H1 (cell line): Measurements from ENCODE around the gene OR2F2. TPM values are rescaled to one million over a fixed set of nuclear protein-coding genes. Genes with fewer than 3 reads are reported as not detected.

Source experiments
- CTCF ChIA-PET: fragments of 300-600 bp; sonication (Branson Sonifier 250); formaldehyde crosslinking; loops from one replicate; lab custom pipeline; 2021; ENCODE audit not compliant: partially characterized antibody; lab: Charles Lee
- POLR2A ChIA-PET: fragments of 300-600 bp; sonication (Branson Sonifier 250); formaldehyde crosslinking; loops from one replicate; lab custom pipeline; 2021; ENCODE audit warnings: inconsistent platforms; ENCODE audit not compliant: partially characterized antibody; lab: Charles Lee
- DNase-seq, 2 experiments: peaks; one replicate each; pipeline versions ENCODE4 v3.0.0 to v3.0.0-alpha.2; 2010 to 2022; ENCODE audit warnings: low spot score in 2 of 2, low read depth in 1 of 2, mixed read lengths in 1 of 2
- FAIRE-seq: peaks from 2 replicates; lab custom pipeline; 2011; peaks lifted over from hg19 to GRCh38; lab: Jason Lieb, UNC
- H2AFZ ChIP-seq: 2 replicates; pipeline ENCODE4 v1.8.1; 2012; ENCODE audit warnings: low read length, inconsistent platforms
- H2AK5ac ChIP-seq: 2 replicates; pipeline ENCODE4 v1.6.1; 2013; ENCODE audit warnings: low read depth, low read length
- H2BK120ac ChIP-seq: replicated peaks from 2 replicates; pipeline ENCODE3; 2013; ENCODE audit warnings: low read depth, low read length, inconsistent platforms
- H2BK12ac ChIP-seq: 2 replicates; pipeline ENCODE4 v1.6.1; 2013; ENCODE audit warnings: low read depth, low read length
- H2BK15ac ChIP-seq: 2 replicates; pipeline ENCODE4 v1.6.1; 2013; ENCODE audit warnings: low read length
- H2BK20ac ChIP-seq: 2 replicates; pipeline ENCODE4 v1.6.1; 2013; ENCODE audit warnings: low read length
- H2BK5ac ChIP-seq: 2 replicates; pipeline ENCODE4 v1.6.1; 2013; ENCODE audit warnings: low read depth, low read length
- H3K14ac ChIP-seq: 2 replicates; pipeline ENCODE4 v1.6.1; 2013; ENCODE audit warnings: inconsistent platforms; ENCODE audit not compliant: insufficient read length
- H3K18ac ChIP-seq: 2 replicates; pipeline ENCODE4 v1.6.1; 2013; ENCODE audit warnings: low read length; ENCODE audit errors: extremely low read depth
- H3K23ac ChIP-seq: 2 replicates; pipeline ENCODE4 v1.6.1; 2013; ENCODE audit warnings: inconsistent platforms; ENCODE audit not compliant: insufficient read length
- H3K23me2 ChIP-seq: 2 replicates; pipeline ENCODE4 v1.6.1; 2013; ENCODE audit warnings: low read depth, low read length
- H3K27ac ChIP-seq: 2 replicates; pipeline ENCODE4 v1.6.1; 2011; ENCODE audit warnings: low read depth, low read length, inconsistent platforms
- H3K27me3 ChIP-seq, 4 experiments: replicated peaks in 1 of 4; 1 replicate in 1 of 4; 2 replicates in 3 of 4; pipeline versions ENCODE4 v1.6.1 to v1.8.1; 2011 to 2013; ENCODE audit warnings: low read length in 3 of 4, mild to moderate bottlenecking in 3 of 4, inconsistent platforms in 2 of 4, mixed read lengths in 2 of 4, moderate library complexity in 1 of 4; ENCODE audit not compliant: control insufficient read depth in 3 of 4, insufficient read depth in 3 of 4; ENCODE audit errors: extremely low read depth in 1 of 4
- H3K36me3 ChIP-seq, 4 experiments: 2 replicates each; pipeline versions ENCODE4 v1.6.1 to v1.8.1; 2011 to 2013; ENCODE audit warnings: mild to moderate bottlenecking in 4 of 4, low read length in 3 of 4, moderate library complexity in 2 of 4, control low read depth in 1 of 4, inconsistent platforms in 1 of 4; ENCODE audit not compliant: insufficient read depth in 4 of 4, control insufficient read depth in 2 of 4
- H3K4ac ChIP-seq: replicated peaks from 2 replicates; pipeline ENCODE3; 2013; ENCODE audit warnings: low read length, low read depth, mixed read lengths, inconsistent platforms; ENCODE audit not compliant: insufficient read length
- H3K4me1 ChIP-seq, 4 experiments: replicated peaks in 1 of 4; 1 replicate in 1 of 4; 2 replicates in 3 of 4; pipeline versions ENCODE4 v1.6.1 to v1.8.1; 2011 to 2013; ENCODE audit warnings: low read length in 3 of 4, inconsistent platforms in 2 of 4, mixed read lengths in 1 of 4; ENCODE audit not compliant: insufficient read depth in 4 of 4, control insufficient read depth in 3 of 4
- H3K4me2 ChIP-seq, 2 experiments: 2 replicates each; pipeline versions ENCODE4 v1.6.1 to v1.8.1; 2011 to 2013; ENCODE audit warnings: low read depth in 2 of 2, low read length in 2 of 2, control low read depth in 1 of 2, inconsistent platforms in 1 of 2, mild to moderate bottlenecking in 1 of 2; ENCODE audit not compliant: insufficient read depth in 1 of 2
- H3K4me3 ChIP-seq, 4 experiments: fragments of 200-600, 300-600 bp in 1 of 4; sonication (generic), shearing (Covaris generic), sonication (Bioruptor Twin) in 1 of 4; 2 replicates each; pipeline versions ENCODE4 v1.5.1 to v1.8.1; 2011 to 2016; ENCODE audit warnings: low read length in 4 of 4, low read depth in 3 of 4, control low read depth in 2 of 4, inconsistent platforms in 2 of 4, mild to moderate bottlenecking in 2 of 4, mixed read lengths in 1 of 4, moderate library complexity in 1 of 4; ENCODE audit not compliant: insufficient read depth in 2 of 4; ENCODE audit errors: extremely low read depth in 1 of 4
- H3K56ac ChIP-seq: replicated peaks from 2 replicates; pipeline ENCODE3; 2013; ENCODE audit warnings: low read depth, mild to moderate bottlenecking, mixed read lengths, low read length, inconsistent platforms; ENCODE audit not compliant: insufficient read length
- H3K79me1 ChIP-seq: 2 replicates; pipeline ENCODE4 v1.6.1; 2013; ENCODE audit warnings: low read depth, low read length, control low read depth
- H3K79me2 ChIP-seq, 2 experiments: 2 replicates each; pipeline versions ENCODE4 v1.6.1 to v1.8.1; 2012 to 2013; ENCODE audit warnings: low read length in 2 of 2, mild to moderate bottlenecking in 2 of 2, inconsistent platforms in 1 of 2; ENCODE audit not compliant: insufficient read depth in 2 of 2, control insufficient read depth in 1 of 2
- H3K9ac ChIP-seq, 4 experiments: replicated peaks in 1 of 4; 1 replicate in 1 of 4; 2 replicates in 3 of 4; pipeline versions ENCODE4 v1.6.1 to v1.8.1; 2011 to 2013; ENCODE audit warnings: low read depth in 3 of 4, low read length in 3 of 4, control low read depth in 2 of 4, mild to moderate bottlenecking in 2 of 4, moderate library complexity in 2 of 4, inconsistent platforms in 1 of 4; ENCODE audit errors: extremely low read depth in 1 of 4
- H3K9me3 ChIP-seq, 2 experiments: 2 replicates each; pipeline versions ENCODE4 v1.6.1 to v1.8.1; 2012 to 2013; ENCODE audit warnings: mild to moderate bottlenecking in 2 of 2, moderate library complexity in 2 of 2, control low read depth in 1 of 2, inconsistent platforms in 1 of 2, low read depth in 1 of 2, low read length in 1 of 2, mixed read lengths in 1 of 2; ENCODE audit not compliant: insufficient read depth in 2 of 2
- H4K20me1 ChIP-seq, 2 experiments: replicated peaks in 1 of 2; 2 replicates each; pipeline versions ENCODE3 to v1.8.1; 2011 to 2013; ENCODE audit warnings: inconsistent platforms in 2 of 2, low read length in 2 of 2, mild to moderate bottlenecking in 1 of 2; ENCODE audit not compliant: insufficient read depth in 2 of 2, control insufficient read depth in 1 of 2
- H4K5ac ChIP-seq: 2 replicates; pipeline ENCODE4 v1.6.1; 2013; ENCODE audit warnings: low read length, low read depth, mixed read lengths, inconsistent platforms; ENCODE audit not compliant: insufficient read length
- H4K8ac ChIP-seq: 2 replicates; pipeline ENCODE4 v1.8.0; 2013; ENCODE audit warnings: mild to moderate bottlenecking, moderate library complexity, low read length, inconsistent platforms; ENCODE audit not compliant: insufficient read depth; ENCODE audit errors: extremely low read depth
- H4K91ac ChIP-seq: replicated peaks from 2 replicates; pipeline ENCODE3; 2013; ENCODE audit warnings: low read length, mixed read lengths, inconsistent platforms; ENCODE audit not compliant: insufficient read length
- GTF2F1 ChIP-seq: IDR thresholded peaks from 2 replicates; pipeline ENCODE4 v1.6.1; 2012; ENCODE audit warnings: low read depth, low read length, improper control_type of control experiment, borderline replicate concordance
- WGBS, 2 experiments: shearing (Covaris generic) in 1 of 2; methylation state at CpG; one replicate each; pipeline versions ENCODE4 v1.1.6 to v1.1.7; 2013 to 2015; ENCODE audit warnings: low lambda C conversion rate in 2 of 2, mixed read lengths in 2 of 2, inconsistent platforms in 1 of 2, low coverage in 1 of 2, missing lambda C conversion rate in 1 of 2; ENCODE audit not compliant: insufficient replicate concordance in 2 of 2, insufficient coverage in 1 of 2, insufficient read length in 1 of 2; ENCODE audit errors: extremely low coverage in 1 of 2, missing lambda C conversion rate in 1 of 2; 5-methylcytosine and 5-hydroxymethylcytosine counted together
- polyA plus RNA-seq, 7 experiments: library from polyadenylated mRNA; depleted of rRNA in 3 of 7; stranded (reverse) in 5 of 7; unstranded in 2 of 7; fragments of >200 nt in 5 of 7; fragments of 200-250 nt in 2 of 7; gene quantifications; 1 replicate in 5 of 7; 2 replicates in 1 of 7; 4 replicates in 1 of 7; pipeline versions ENCODE4 v1.2.1 to v1.2.3, GENCODE V29; 2011 to 2013; ENCODE audit warnings: missing spikeins in 2 of 7, mixed read lengths in 2 of 7
- total RNA-seq: library from RNA; stranded (reverse); fragmentation: NEBNext Ultra II Directional; extraction: Animal tissue kit (Norgen Biotek cat#: 25700); gene quantifications from 2 replicates; pipeline ENCODE4 v1.2.1, GENCODE V29; 2021
- TF ChIP-seq, protein P1 (sequence below): IDR thresholded peaks from 2 replicates; pipeline ENCODE4 v1.6.1; 2011; ENCODE audit warnings: low read length, improper control_type of control experiment

OR2F2 gene
- total and polyA plus RNA-seq, 2 of the 8 experiments (the other 6 are each of a cell fraction or from before 2014, with no cell fraction given): not detected

DNA sequence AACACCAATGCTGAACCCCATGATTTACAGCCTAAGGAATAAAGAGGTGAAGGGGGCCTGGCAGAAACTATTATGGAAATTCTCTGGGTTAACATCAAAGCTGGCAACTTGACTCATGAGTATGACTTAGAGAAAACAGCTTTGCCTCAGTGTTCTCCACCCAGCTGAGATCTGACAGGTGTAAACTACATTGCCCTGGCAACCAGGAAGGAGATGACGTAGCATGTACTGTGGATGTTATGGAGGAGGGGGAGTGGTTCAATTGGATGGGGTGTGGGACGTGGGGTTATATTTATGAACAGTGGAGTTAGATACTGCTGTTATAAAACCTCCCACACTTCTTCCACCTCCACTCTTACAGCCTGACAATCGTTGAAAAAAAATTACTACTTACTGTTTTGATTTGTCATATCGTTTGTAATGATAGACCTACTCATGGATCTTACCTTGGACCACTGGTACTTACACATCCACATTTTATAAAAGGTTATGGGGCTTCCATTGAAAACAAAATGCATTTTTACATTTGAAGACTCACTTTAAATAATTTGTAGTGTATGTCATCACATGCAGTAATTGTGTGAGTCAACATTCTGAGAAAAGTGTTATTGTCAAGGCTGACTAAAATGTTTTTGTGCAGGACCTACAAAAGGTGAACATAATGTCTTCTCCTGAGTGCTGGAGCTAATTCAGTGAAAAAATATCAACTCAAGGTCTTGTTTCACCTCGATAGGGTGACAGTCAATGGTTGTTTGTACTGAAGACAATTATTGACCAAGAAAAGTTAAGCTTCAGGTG, 26.0 kb downstream of the OR2F2 start:
- no peak for FAIRE-seq

More for the DNA sequence above, 26.0 kb downstream of the OR2F2 start:
- POLR2A ChIA-PET: no interaction called here
- Histone ChIP-seq H3K9ac (no peak overlapping the region), H3K23ac (no peak overlapping the region), H3K4me1 (peaks cover 0 to 4% (median 1%) of the 10 kb centered on the region in 4 experiments; a peak in 2 of 7 replicates), H3K9me3 (no peaks in the 10 kb centered on the region), H3K36me3 (no peaks in the 10 kb centered on the region), H3K79me2 (no peaks in the 10 kb centered on the region), H3K4ac (no peak overlapping the region), H2BK5ac (no peak overlapping the region), H4K91ac (no peak overlapping the region), H2BK20ac (no peak overlapping the region), H3K79me1 (no peaks in the 10 kb centered on the region), H3K14ac (no peak overlapping the region), H3K56ac (no peak overlapping the region), H4K5ac (no peak overlapping the region), H2BK120ac (no peak overlapping the region)
- 85% methylated on average over 5 of the region's 5 CpGs; no CpG with 5 or more reads in 1 of the 2 experiments for WGBS, 2 experiments
- DNase-seq: no peak
- CTCF ChIA-PET: interaction anchor here (0.9 to 1.9 kb wide), 2 partner anchors 11 to 15 kb away, joined by 3 to 7 read pairs; no protein-coding TSS in a partner anchor
- TF ChIP-seq GTF2F1: no peak
- TF ChIP-seq, protein P1, sequence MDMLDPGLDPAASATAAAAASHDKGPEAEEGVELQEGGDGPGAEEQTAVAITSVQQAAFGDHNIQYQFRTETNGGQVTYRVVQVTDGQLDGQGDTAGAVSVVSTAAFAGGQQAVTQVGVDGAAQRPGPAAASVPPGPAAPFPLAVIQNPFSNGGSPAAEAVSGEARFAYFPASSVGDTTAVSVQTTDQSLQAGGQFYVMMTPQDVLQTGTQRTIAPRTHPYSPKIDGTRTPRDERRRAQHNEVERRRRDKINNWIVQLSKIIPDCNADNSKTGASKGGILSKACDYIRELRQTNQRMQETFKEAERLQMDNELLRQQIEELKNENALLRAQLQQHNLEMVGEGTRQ: no peak
- TF ChIP-seq, all 59 proteins: peak for 0
- Histone ChIP-seq H3K4me2 (no peak overlapping the region), H4K8ac (no peak overlapping the region), H2BK15ac (no peak overlapping the region), H3K18ac (no peak overlapping the region), H3K27me3 (no peaks in the 10 kb centered on the region), H2BK12ac (no peak overlapping the region), H2AFZ (no peak overlapping the region), H3K23me2 (no peaks in the 10 kb centered on the region), H4K20me1 (no peaks in the 10 kb centered on the region), H2AK5ac (no peak overlapping the region), H3K4me3 (no peak overlapping the region), H3K27ac (no peak overlapping the region)
